Glutamatergic neuron (in vitro differentiated cells): ENCODE data around the gene POU6F1. TPM values are rescaled to one million over a fixed set of nuclear protein-coding genes. Genes with fewer than 3 reads are reported as not detected.

Experiments
- DNase-seq: peaks from one replicate; pipeline ENCODE4 v3.0.0; 2022
- H3K27ac Mint-ChIP-seq: one replicate; pipeline ENCODE4 v1.8.0; 2020; ENCODE audit warnings: mild to moderate bottlenecking, mixed read lengths, inconsistent platforms; ENCODE audit not compliant: unreplicated experiment
- H3K27me3 Mint-ChIP-seq: one replicate; pipeline ENCODE4 v1.8.0; 2020; ENCODE audit warnings: mild to moderate bottlenecking, moderate library complexity, mixed read lengths, inconsistent platforms; ENCODE audit not compliant: unreplicated experiment
- H3K36me3 Mint-ChIP-seq: one replicate; pipeline ENCODE4 v1.8.0; 2020; ENCODE audit warnings: mild to moderate bottlenecking, mixed read lengths, inconsistent platforms; ENCODE audit not compliant: unreplicated experiment
- H3K4me1 Mint-ChIP-seq: one replicate; pipeline ENCODE4 v1.8.0; 2020; ENCODE audit warnings: mild to moderate bottlenecking, low read depth, mixed read lengths, inconsistent platforms; ENCODE audit not compliant: unreplicated experiment
- H3K4me3 Mint-ChIP-seq: one replicate; pipeline ENCODE4 v1.8.0; 2020; ENCODE audit warnings: mild to moderate bottlenecking, mixed read lengths, inconsistent platforms; ENCODE audit not compliant: unreplicated experiment
- H3K9me3 Mint-ChIP-seq: one replicate; pipeline ENCODE4 v1.8.0; 2020; ENCODE audit warnings: mild to moderate bottlenecking, moderate library complexity, mixed read lengths, inconsistent platforms; ENCODE audit not compliant: unreplicated experiment
- CTCF ChIP-seq: fragments of 200-600 bp; sonication (generic); IDR thresholded peaks from one replicate; pipeline ENCODE4 v1.5.0; 2021; ENCODE audit not compliant: partially characterized antibody, unreplicated experiment
- total RNA-seq: library from RNA; stranded (reverse); fragmentation: NEBNext Ultra II Directional; extraction: Animal tissue kit (Norgen Biotek cat#: 25700); gene quantifications from one replicate; pipeline ENCODE4 v1.2.1, GENCODE V29; 2021; ENCODE audit not compliant: unreplicated experiment

POU6F1 gene
- total RNA-seq, 1 donor from 2014 or later = 6.0 TPM

- H3K27me3 Mint-ChIP-seq = peaks cover 2% of the 10 kb centered on the region
- no peaks in the 10 kb centered on the region for H3K36me3 Mint-ChIP-seq
- H3K9me3 Mint-ChIP-seq = no peaks in the 10 kb centered on the region
- no peak for TF ChIP-seq CTCF
- no peak overlapping the region for H3K4me3 Mint-ChIP-seq
- no peak for DNase-seq
- no peak overlapping the region for H3K27ac Mint-ChIP-seq
- peaks cover 7% of the 10 kb centered on the region for H3K4me1 Mint-ChIP-seq
These were observed 22.0 kb downstream of the POU6F1 start for GRCh38 chr12:51195841-51196240.

- TF ChIP-seq CTCF = no peak
- H3K27me3 Mint-ChIP-seq = no peaks in the 10 kb centered on the region
These were observed 25.6 kb downstream of the POU6F1 start for GRCh38 chr12:51192284-51192671.

GRCh38 chr12:51191516-51192283 is 26.2 kb downstream of the POU6F1 start:
- H3K4me3 Mint-ChIP-seq = no peak overlapping the region
- no peaks in the 10 kb centered on the region for H3K27me3 Mint-ChIP-seq
- no peak for TF ChIP-seq CTCF
- no peak overlapping the region for H3K27ac Mint-ChIP-seq
- DNase-seq = no peak
- H3K4me1 Mint-ChIP-seq = peaks cover 22% of the 10 kb centered on the region
- no peaks in the 10 kb centered on the region for H3K36me3 Mint-ChIP-seq
- no peaks in the 10 kb centered on the region for H3K9me3 Mint-ChIP-seq

More at GRCh38 chr12:51192284-51192671, 25.6 kb downstream of the POU6F1 start:
- H3K36me3 Mint-ChIP-seq = no peaks in the 10 kb centered on the region
- no peak for DNase-seq
- no peaks in the 10 kb centered on the region for H3K9me3 Mint-ChIP-seq
- H3K27ac Mint-ChIP-seq = no peak overlapping the region
- H3K4me3 Mint-ChIP-seq = no peak overlapping the region
- H3K4me1 Mint-ChIP-seq = peaks cover 17% of the 10 kb centered on the region

GRCh38 chr12:51190820-51191219 is 27.0 kb downstream of the POU6F1 start:
- Mint-ChIP-seq H3K27me3 (peaks cover 2% of the 10 kb centered on the region), H3K4me1 (peaks cover 26% of the 10 kb centered on the region), H3K36me3 (no peaks in the 10 kb centered on the region), H3K9me3 (no peaks in the 10 kb centered on the region), H3K4me3 (no peak overlapping the region), H3K27ac (no peak overlapping the region)
- no peak for TF ChIP-seq CTCF
- DNase-seq = no peak

GRCh38 chr12:51189790-51190355 is 28.0 kb downstream of the POU6F1 start:
- H3K4me1 Mint-ChIP-seq = peaks cover 26% of the 10 kb centered on the region

More at GRCh38 chr12:51189790-51190355, 28.0 kb downstream of the POU6F1 start:
- Mint-ChIP-seq H3K36me3 (no peaks in the 10 kb centered on the region), H3K27ac (no peak overlapping the region), H3K9me3 (no peaks in the 10 kb centered on the region), H3K27me3 (peaks cover 2% of the 10 kb centered on the region), H3K4me3 (no peak overlapping the region)
- no peak for DNase-seq
- no peak for TF ChIP-seq CTCF
